GM13977 (cell line): ENCODE data around the gene SLC18A3.

Source experiments
- DNase-seq: peaks from one replicate; pipeline ENCODE4 v3.0.0; 2012; ENCODE audit warnings: low spot score
- in situ Hi-C: fragments of 300-500 bp; cut with MboI; formaldehyde crosslinking; loops from one replicate; pipeline ENCODE4 v1.12.0; 2022; ENCODE audit warnings: low sequenced_read_pairs, low pct_unique_long_range_greater_than_20kb, mixed read lengths, inconsistent platforms; ENCODE audit not compliant: unreplicated experiment
- TF ChIP-seq, protein P1 (sequence below): IDR thresholded peaks from 2 replicates; pipeline ENCODE4 v1.5.1; 2012; ENCODE audit warnings: mild to moderate bottlenecking, control low read depth; ENCODE audit not compliant: insufficient read depth; ENCODE audit errors: extremely low read depth, missing control alignments

Gene SLC18A3

DNA sequence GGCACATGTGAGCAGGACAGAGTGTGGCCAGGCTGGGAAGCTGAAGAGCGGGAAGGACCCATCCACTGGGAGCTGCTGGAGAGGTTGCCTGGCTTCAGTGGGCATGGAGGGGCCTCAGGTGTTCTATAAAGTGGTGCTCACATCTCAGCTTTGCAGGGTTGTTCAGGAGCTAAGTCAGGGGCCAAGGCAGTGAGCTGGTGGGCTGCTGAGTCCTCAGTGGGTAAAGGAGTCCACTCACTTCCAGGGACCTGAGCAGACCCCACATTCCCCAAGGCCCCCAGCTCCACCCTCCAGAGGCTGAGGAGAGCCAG, 40.6 kb downstream of the SLC18A3 start:
- TF ChIP-seq, protein P1, sequence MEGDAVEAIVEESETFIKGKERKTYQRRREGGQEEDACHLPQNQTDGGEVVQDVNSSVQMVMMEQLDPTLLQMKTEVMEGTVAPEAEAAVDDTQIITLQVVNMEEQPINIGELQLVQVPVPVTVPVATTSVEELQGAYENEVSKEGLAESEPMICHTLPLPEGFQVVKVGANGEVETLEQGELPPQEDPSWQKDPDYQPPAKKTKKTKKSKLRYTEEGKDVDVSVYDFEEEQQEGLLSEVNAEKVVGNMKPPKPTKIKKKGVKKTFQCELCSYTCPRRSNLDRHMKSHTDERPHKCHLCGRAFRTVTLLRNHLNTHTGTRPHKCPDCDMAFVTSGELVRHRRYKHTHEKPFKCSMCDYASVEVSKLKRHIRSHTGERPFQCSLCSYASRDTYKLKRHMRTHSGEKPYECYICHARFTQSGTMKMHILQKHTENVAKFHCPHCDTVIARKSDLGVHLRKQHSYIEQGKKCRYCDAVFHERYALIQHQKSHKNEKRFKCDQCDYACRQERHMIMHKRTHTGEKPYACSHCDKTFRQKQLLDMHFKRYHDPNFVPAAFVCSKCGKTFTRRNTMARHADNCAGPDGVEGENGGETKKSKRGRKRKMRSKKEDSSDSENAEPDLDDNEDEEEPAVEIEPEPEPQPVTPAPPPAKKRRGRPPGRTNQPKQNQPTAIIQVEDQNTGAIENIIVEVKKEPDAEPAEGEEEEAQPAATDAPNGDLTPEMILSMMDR, result no peak
- in situ Hi-C loops, result no loop called here
- no peak for DNase-seq

DNA sequence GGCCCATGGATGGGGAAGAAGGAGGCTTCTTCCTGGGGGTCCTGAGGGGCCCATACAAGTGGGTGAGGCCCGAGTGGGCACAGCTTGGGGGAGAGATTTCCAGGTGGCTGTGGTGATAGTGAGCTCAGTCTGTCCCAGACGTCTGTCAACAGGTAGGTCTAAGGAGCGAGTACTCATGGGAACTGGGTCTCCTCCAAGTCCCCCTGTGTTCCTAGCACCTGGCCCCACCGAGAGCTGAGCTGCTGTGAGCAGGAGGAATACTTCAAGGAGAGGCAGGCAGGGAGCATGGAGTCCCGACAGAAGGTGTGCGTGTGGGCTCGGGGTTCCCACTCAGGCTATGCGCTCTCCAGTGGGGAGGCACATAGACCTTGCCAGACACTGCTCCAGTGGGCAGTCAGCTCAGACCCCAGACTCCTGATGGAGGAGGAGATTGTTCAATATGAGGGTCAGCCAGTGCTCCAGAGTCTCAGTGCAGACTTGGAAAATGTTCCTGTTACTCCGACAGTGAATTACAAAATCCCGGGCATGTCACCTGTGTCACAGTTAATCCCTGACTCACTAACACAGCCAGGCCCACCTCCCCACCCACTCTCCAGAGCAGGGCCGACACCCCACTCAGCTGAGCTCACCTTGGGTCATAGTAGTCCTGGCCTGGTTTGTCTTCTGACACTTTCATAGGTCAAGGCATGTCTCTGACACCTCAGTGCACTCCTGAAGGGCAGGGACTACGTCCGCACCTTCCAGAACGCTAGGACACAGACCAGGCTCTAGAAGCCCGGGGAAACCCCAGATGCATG, 41.1 kb downstream of the SLC18A3 start:
- TF ChIP-seq, protein P1, result no peak
- DNase-seq, result no peak
- in situ Hi-C loops, result no loop called here

DNA sequence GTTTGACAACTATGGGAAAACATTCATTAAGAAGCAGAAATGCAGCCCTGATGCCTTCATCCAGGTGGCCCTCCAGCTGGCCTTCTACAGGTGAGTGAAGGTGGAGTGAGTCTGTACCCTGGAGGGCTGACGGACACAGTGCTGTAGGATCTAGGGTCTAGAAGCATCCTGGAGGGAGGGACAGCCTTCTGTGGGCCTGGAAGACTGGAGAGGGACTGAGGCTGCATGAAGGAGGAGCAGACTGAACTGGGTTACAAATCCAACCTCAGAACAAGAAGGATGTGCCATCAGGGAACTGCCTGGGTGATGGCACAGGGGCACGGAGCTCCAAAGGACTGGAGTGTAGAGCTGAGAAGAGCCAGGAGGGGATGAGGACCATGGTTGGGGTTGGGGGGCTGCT, 41.8 kb downstream of the SLC18A3 start:
- DNase-seq, result no peak
- in situ Hi-C loops, result no loop called here
- TF ChIP-seq, protein P1, result no peak

DNA sequence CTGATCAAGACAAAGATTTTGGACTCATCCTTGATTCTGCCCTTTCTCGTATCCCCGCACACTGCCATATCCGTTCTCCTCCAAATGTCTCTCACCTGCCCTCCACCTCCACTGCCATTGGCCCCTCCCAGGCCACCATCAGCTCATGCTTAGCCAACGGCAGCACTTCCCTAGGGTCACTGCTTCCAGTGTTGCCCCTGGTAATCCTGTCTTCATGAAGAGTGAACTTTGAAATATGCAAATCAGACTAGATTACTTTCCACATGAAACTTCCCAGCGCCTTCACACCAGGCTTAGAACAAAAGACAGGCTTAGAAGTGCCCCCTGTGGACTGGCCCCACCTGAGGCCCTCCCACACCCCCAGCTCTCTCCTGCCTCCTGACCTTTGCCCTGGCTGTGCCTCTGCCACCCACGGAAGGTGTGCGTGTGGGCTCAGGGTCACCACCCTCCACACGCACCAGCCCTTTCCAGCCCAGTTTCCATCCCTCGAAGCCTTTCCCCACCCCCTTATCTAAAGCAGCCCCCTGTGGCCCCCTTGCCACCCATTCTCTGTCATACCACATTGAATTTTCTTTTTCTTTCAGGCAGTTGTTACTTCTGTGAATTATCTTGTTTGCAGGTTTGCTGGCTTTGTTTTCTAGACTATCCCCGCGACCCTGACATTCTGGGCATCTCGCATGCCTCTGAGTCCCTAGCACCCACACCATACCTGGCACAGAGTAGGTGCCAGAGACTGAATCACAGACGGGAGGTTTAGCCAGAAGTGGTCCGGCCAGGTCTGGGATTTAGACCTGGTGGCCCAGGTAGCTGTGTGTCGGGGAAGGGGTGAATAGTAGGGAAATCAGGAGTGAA, 42.5 kb downstream of the SLC18A3 start:
- in situ Hi-C loops, result no loop called here
- TF ChIP-seq, protein P1, result no peak
- DNase-seq, result no peak

DNA sequence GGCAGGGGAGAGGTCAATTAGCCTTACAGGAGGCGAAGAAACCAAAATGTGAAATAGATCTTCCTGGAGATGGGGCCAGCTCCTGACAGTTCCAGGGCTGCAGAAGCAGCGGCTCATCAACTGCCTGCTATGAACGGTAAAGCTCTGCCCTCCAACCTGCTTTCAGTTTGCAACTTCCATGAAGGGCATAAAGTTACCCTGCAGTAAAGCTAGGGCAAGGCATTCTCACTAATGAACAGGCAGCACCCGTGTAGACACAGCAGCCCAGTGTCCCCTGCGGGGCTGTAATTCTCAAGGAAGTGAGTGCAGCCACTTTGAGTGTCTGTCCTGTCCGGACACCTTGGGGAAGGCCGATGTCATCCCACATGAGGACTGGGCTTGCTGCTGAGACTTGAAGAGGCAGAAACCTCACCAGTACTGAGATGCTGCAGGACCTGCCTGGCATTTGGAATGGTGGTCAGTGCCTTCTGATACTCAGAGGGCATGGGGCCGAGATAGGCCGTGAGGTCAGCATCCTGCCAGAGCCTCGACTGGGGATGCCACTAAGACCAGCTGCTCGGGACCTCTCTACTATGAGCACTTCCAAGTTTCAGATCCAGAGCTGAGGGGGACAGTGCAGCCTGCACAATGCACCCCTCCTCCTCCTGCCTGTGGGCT, 43.3 kb downstream of the SLC18A3 start:
- TF ChIP-seq, protein P1, result no peak
- in situ Hi-C loops, result no loop called here
- no peak for DNase-seq

DNA sequence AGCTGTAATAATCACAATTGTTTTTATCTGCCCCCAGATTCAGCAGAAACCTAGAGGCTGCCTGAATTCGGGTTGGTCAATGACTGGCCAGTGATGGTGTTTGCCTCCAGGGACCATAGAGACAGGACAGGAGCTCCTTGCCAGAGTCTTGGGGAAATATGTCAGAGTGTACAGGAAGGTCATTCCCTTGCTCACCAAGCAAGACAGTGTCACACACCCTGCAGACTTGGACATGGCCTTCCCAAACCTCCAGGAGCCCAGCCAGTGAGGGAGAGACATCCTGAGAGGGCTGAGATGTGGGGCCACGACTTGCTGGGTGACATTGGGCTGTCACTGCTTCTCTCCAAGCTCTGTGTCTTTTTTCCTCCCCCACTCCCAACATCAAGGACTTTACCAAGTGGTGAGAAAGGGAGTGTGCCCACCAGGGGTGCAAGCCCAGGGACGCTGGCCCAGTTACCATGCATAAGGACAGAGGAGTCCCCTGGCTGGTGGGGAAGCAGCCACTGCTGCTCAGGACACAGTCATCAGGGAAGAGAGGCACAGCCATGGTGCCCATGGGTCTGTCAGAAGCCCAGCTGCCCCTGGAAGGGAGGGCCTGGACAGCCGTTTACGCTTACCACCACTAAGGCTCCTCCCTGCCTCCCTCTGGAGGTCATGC, 44.1 kb downstream of the SLC18A3 start:
- no peak for DNase-seq
- TF ChIP-seq, protein P1, result no peak
- in situ Hi-C loops, result no loop called here
